Peyer's patch (tissue), 4 donors: ENCODE results near the gene TNC.
"Not testable (repeated sequence)": the region's sequence is repeated elsewhere in the genome, so short reads cannot be mapped to it uniquely, and the experiment has no call there.

Experiments used
- CTCF ChIP-seq, 6 experiments: fragments of 450-650 bp in 4 of 6; fragments of 200-600 bp in 2 of 6; sonication (generic) in 1 of 6; IDR thresholded peaks; one replicate each; pipeline ENCODE4 v1.5.1; 2017 to 2019; ENCODE audit warnings: antibody characterized with exemption in 6 of 6, mild to moderate bottlenecking in 3 of 6, moderate library complexity in 1 of 6
- POLR2A ChIP-seq, 2 donors: fragments of 450-650 bp; IDR thresholded peaks; one replicate each; pipeline ENCODE4 v1.5.1; 2017; ENCODE audit warnings: antibody characterized with exemption in 2 of 2, mild to moderate bottlenecking in 2 of 2, moderate library complexity in 2 of 2

- TF ChIP-seq POLR2A, CTCF (IDR thresholded peaks at IDR 0.05): not testable (repeated sequence)
Measured at GRCh38 chr9:115128726-115129125, 10.8 kb upstream of the TNC start.
